GM12878 (cell line): ENCODE data around the gene PYGB. TPM values are rescaled to one million over a fixed set of nuclear protein-coding genes. Genes with fewer than 3 reads are reported as not detected.

Experiments used
- ASH2L ChIP-seq: fragments of 300-600, 200-600 bp; sonication (generic); IDR thresholded peaks from 2 replicates; pipeline ENCODE4 v1.6.1; 2017; ENCODE audit warnings: low read depth, mild to moderate bottlenecking, borderline replicate concordance
- ATF3 ChIP-seq: IDR thresholded peaks from 2 replicates; pipeline ENCODE4 v1.6.1; 2011; ENCODE audit warnings: low read depth, mild to moderate bottlenecking, low read length, moderate library complexity, borderline replicate concordance; ENCODE audit errors: extremely low read depth
- E2F4 ChIP-seq: IDR thresholded peaks from 2 replicates; pipeline ENCODE4 v1.6.1; 2012; ENCODE audit warnings: low read depth, low read length, improper control_type of control experiment
- E4F1 ChIP-seq: fragments of 450-650 bp; IDR thresholded peaks from 2 replicates; pipeline ENCODE4 v1.6.1; 2018; ENCODE audit warnings: borderline replicate concordance, mild to moderate bottlenecking; ENCODE audit not compliant: partially characterized antibody
- EGR1 ChIP-seq, 2 experiments: IDR thresholded peaks; 1 replicate in 1 of 2; 2 replicates in 1 of 2; pipeline ENCODE4 v1.6.1; 2011 to 2012; ENCODE audit warnings: low read depth in 2 of 2, low read length in 2 of 2, borderline replicate concordance in 1 of 2, mild to moderate bottlenecking in 1 of 2, moderate library complexity in 1 of 2
- GATAD2B ChIP-seq: fragments of 450-650 bp; conservative IDR thresholded peaks from 2 replicates; pipeline ENCODE4 v1.6.1; 2017; ENCODE audit warnings: low read depth, mild to moderate bottlenecking, moderate library complexity
- MEF2A ChIP-seq: IDR thresholded peaks from 2 replicates; pipeline ENCODE4 v1.6.1; 2011; ENCODE audit warnings: low read depth, mild to moderate bottlenecking, low read length, moderate library complexity; ENCODE audit not compliant: insufficient read depth
- MLLT1 ChIP-seq: fragments of 450-650 bp; IDR thresholded peaks from 2 replicates; pipeline ENCODE4 v1.6.1; 2016; ENCODE audit warnings: mild to moderate bottlenecking
- NRF1 ChIP-seq: conservative IDR thresholded peaks from 2 replicates; pipeline ENCODE4 v1.6.1; 2011; ENCODE audit warnings: mild to moderate bottlenecking, low read depth, low read length, improper control_type of control experiment
- STAT3 ChIP-seq: IDR thresholded peaks from 2 replicates; pipeline ENCODE4 v1.6.1; 2011; ENCODE audit warnings: low read depth, low read length, improper control_type of control experiment
- SUZ12 ChIP-seq: fragments of 200-600 bp; sonication (generic); IDR thresholded peaks from one replicate; pipeline ENCODE4 v1.6.1; 2018; ENCODE audit warnings: antibody characterized with exemption, mild to moderate bottlenecking; ENCODE audit not compliant: unreplicated experiment
- USF2 ChIP-seq: IDR thresholded peaks from 2 replicates; pipeline ENCODE4 v1.6.1; 2011; ENCODE audit warnings: low read depth, low read length, improper control_type of control experiment, borderline replicate concordance
- ZBTB11 ChIP-seq: fragments of 450-650 bp; formaldehyde crosslinking; IDR thresholded peaks from 2 replicates; pipeline ENCODE4 v1.5.0; 2022; ENCODE audit warnings: mild to moderate bottlenecking, missing genetic modification characterization
- ZNF274 ChIP-seq: IDR thresholded peaks from one replicate; pipeline ENCODE4 v1.8.0; 2011; ENCODE audit not compliant: insufficient read length, insufficient read depth
- ZNF622 ChIP-seq: fragments of 450-650 bp; IDR thresholded peaks from 2 replicates; pipeline ENCODE4 v1.6.1; 2017; ENCODE audit warnings: mild to moderate bottlenecking, inconsistent platforms
- polyA plus RNA-seq, 11 experiments: library from polyadenylated mRNA; depleted of rRNA in 4 of 11; unstranded in 6 of 11; stranded (reverse) in 5 of 11; fragments of >200 nt; fragmentation: Nextera tagmentation in 4 of 11; fragmentation: Illumina TruSeq in 1 of 11; extraction: Ambion mirVana in 4 of 11; extraction: Trizol in 1 of 11; gene quantifications; 1 replicate in 1 of 11; 2 replicates in 10 of 11; pipeline versions ENCODE4 v1.2.1 to v1.2.3, GENCODE V29; 2011 to 2016; ENCODE audit warnings: inconsistent platforms in 2 of 11, missing spikeins in 2 of 11, low read depth in 1 of 11
- total RNA-seq, 4 experiments: library from RNA; depleted of rRNA in 3 of 4; stranded (reverse); fragments of >200 nt in 3 of 4; fragmentation: Illumina TruSeq in 1 of 4; extraction: Trizol in 1 of 4; gene quantifications; 2 replicates each; pipeline versions ENCODE4 v1.2.1 to v1.2.3, GENCODE V29; 2013 to 2021

Gene PYGB
- total and polyA plus RNA-seq, 10 of the 15 experiments (the other 5 are each of a cell fraction or from before 2014, with no cell fraction given), result 0.34 to 33.5 (median 21.8) TPM

- TF ChIP-seq E4F1 (no peak), STAT3 (no peak), E2F4 (no peak), NRF1 (no peak), EGR1 (IDR thresholded peaks at IDR 0.05; ENCODE audit: borderline replicate concordance in 1 of 2, low read depth in 2 of 2, low read length in 2 of 2) (no peak), ZBTB11 (CRISPR knock-in tag) (no peak), SUZ12 (no peak), MLLT1 (no peak), MEF2A (no peak), ZNF622 (no peak), ZNF274 (no peak), USF2 (no peak), ATF3 (no peak), GATAD2B (peak; percentile 72), ASH2L (no peak)
Measured at GRCh38 chr20:25288291-25289181, 40.7 kb downstream of the PYGB start (continued).
